Fibroblast of gingiva (primary cell): ENCODE data around the gene TET2.

Experiments used
- DNase-seq: peaks from one replicate; pipeline ENCODE4 v3.0.0-alpha.2; 2011; ENCODE audit warnings: low read depth

TET2 gene

GRCh38 chr4:105236202-105236915, 89.7 kb downstream of the TET2 start:
- DNase-seq = no peak

- DNase-seq = no peak
Measured at GRCh38 chr4:105236916-105237311, 90.2 kb downstream of the TET2 start.

GRCh38 chr4:105240037-105240436, 93.4 kb downstream of the TET2 start:
- no peak for DNase-seq

- DNase-seq = no peak
Measured at GRCh38 chr4:105241451-105241850, 94.8 kb downstream of the TET2 start.

- DNase-seq = no peak
Measured at GRCh38 chr4:105243446-105243845, 96.8 kb downstream of the TET2 start.

GRCh38 chr4:105246712-105247111, 100.0 kb downstream of the TET2 start:
- DNase-seq = peak; percentile 68

- DNase-seq = no peak
Measured at GRCh38 chr4:105248613-105249012, 101.9 kb downstream of the TET2 start.

GRCh38 chr4:105257817-105258495, 111.3 kb downstream of the TET2 start:
- no peak for DNase-seq

GRCh38 chr4:105265689-105266088, 119.0 kb downstream of the TET2 start:
- no peak for DNase-seq

- no peak for DNase-seq
Measured at GRCh38 chr4:105267280-105267679, 120.6 kb downstream of the TET2 start.

GRCh38 chr4:105272002-105272401, 125.3 kb downstream of the TET2 start:
- no peak for DNase-seq

GRCh38 chr4:105273230-105273629, 126.6 kb downstream of the TET2 start:
- no peak for DNase-seq

- DNase-seq = no peak
Measured at GRCh38 chr4:105274090-105274489, 127.4 kb downstream of the TET2 start.

- DNase-seq = no peak
Measured at GRCh38 chr4:105274504-105274903, 127.8 kb downstream of the TET2 start.

GRCh38 chr4:105276361-105277104, 129.9 kb downstream of the TET2 start:
- DNase-seq = no peak

GRCh38 chr4:105277702-105278101, 131.0 kb downstream of the TET2 start:
- no peak for DNase-seq

- DNase-seq = no peak
Measured at GRCh38 chr4:105279314-105279713, 132.6 kb downstream of the TET2 start.

- peak; percentile 95 for DNase-seq
Measured at GRCh38 chr4:105280338-105281123, 133.9 kb downstream of the TET2 start.

- DNase-seq = no peak
Measured at GRCh38 chr4:105281124-105281415, 134.4 kb downstream of the TET2 start.

- DNase-seq = no peak
Measured at GRCh38 chr4:105282489-105282888, 135.8 kb downstream of the TET2 start.

- DNase-seq = peak; percentile 9
Measured at GRCh38 chr4:105283501-105283900, 136.8 kb downstream of the TET2 start.

GRCh38 chr4:105288121-105288520, 141.4 kb downstream of the TET2 start:
- no peak for DNase-seq
